Endothelial cell of umbilical vein (primary cell): ENCODE results near the gene LATS2. TPM values are rescaled to one million over a fixed set of nuclear protein-coding genes. Genes with fewer than 3 reads are reported as not detected.

Source experiments
- BruUV-seq: library from RNA; stranded (reverse); fragments of 400-500 nt; replicated peaks from 2 replicates; lab custom pipeline; 2021; lab: Mats Ljungman, UMichigan
- CTCF ChIA-PET: fragments of 300-600, 350-600 bp; sonication (Branson Sonifier 250); formaldehyde crosslinking; loops from one replicate; lab custom pipeline; 2021; ENCODE audit warnings: antibody characterized with exemption, inconsistent platforms; lab: Charles Lee
- POLR2A ChIA-PET: fragments of 300-600, 350-600 bp; sonication (Branson Sonifier 250); formaldehyde crosslinking; loops from one replicate; lab custom pipeline; 2021; ENCODE audit warnings: antibody characterized with exemption, inconsistent platforms; lab: Charles Lee
- DNase-seq: peaks from one replicate; pipeline ENCODE4 v3.0.0-alpha.2; 2011; ENCODE audit warnings: low read depth, low spot score
- FAIRE-seq: peaks from 2 replicates; lab custom pipeline; 2011; peaks lifted over from hg19 to GRCh38; lab: Jason Lieb, UNC
- H2AFZ ChIP-seq: 2 replicates; pipeline ENCODE4 v1.6.0; 2012; ENCODE audit warnings: low read depth, low read length, control low read depth, inconsistent platforms
- H3K27ac ChIP-seq: 2 replicates; pipeline ENCODE4 v1.5.1; 2011; ENCODE audit warnings: low read depth, mild to moderate bottlenecking, control low read depth, low read length, moderate library complexity; ENCODE audit not compliant: insufficient read depth
- H3K27me3 ChIP-seq, 2 experiments: 2 replicates each; pipeline versions ENCODE4 v1.6.0 to v1.6.1; 2011; ENCODE audit warnings: low read length in 2 of 2, mixed read lengths in 1 of 2; ENCODE audit not compliant: control insufficient read depth in 2 of 2, insufficient read depth in 2 of 2
- H3K36me3 ChIP-seq, 2 experiments: 2 replicates in 1 of 2; 3 replicates in 1 of 2; pipeline ENCODE4 v1.5.1; 2011; ENCODE audit warnings: low read length in 2 of 2, mild to moderate bottlenecking in 1 of 2, moderate library complexity in 1 of 2; ENCODE audit not compliant: control insufficient read depth in 2 of 2, insufficient read depth in 2 of 2; ENCODE audit errors: extremely low read depth in 1 of 2
- H3K4me1 ChIP-seq: 3 replicates; pipeline ENCODE4 v1.5.1; 2011; ENCODE audit warnings: mild to moderate bottlenecking, low read length; ENCODE audit not compliant: control insufficient read depth, insufficient read depth; ENCODE audit errors: extremely low read depth
- H3K4me2 ChIP-seq: 2 replicates; pipeline ENCODE4 v1.6.1; 2011; ENCODE audit warnings: low read length, control low read depth, mixed read lengths; ENCODE audit not compliant: insufficient read depth
- H3K4me3 ChIP-seq, 3 experiments: fragments of 200-600 bp in 1 of 3; sonication (generic), shearing (Covaris generic) in 1 of 3; replicated peaks in 1 of 3; 2 replicates each; pipeline ENCODE4 v1.5.1; 2011 to 2016; ENCODE audit warnings: control low read depth in 3 of 3, low read length in 3 of 3, mild to moderate bottlenecking in 2 of 3, inconsistent platforms in 1 of 3, low read depth in 1 of 3, moderate library complexity in 1 of 3; ENCODE audit not compliant: insufficient read depth in 1 of 3
- H3K79me2 ChIP-seq: 2 replicates; pipeline ENCODE4 v1.6.0; 2012; ENCODE audit warnings: low read length, inconsistent platforms; ENCODE audit not compliant: control insufficient read depth, insufficient read depth
- H3K9ac ChIP-seq: replicated peaks from 2 replicates; pipeline ENCODE3; 2011; ENCODE audit warnings: low read length, control low read depth; ENCODE audit not compliant: insufficient read depth; ENCODE audit errors: extremely low read depth
- H3K9me1 ChIP-seq: replicated peaks from 3 replicates; pipeline ENCODE4 v1.6.0; 2011; ENCODE audit warnings: mild to moderate bottlenecking, low read length; ENCODE audit not compliant: control insufficient read depth, insufficient read depth; ENCODE audit errors: extremely low read depth
- H3K9me3 ChIP-seq: replicated peaks from 2 replicates; pipeline ENCODE4 v1.5.1; 2012; ENCODE audit warnings: low read length, inconsistent platforms; ENCODE audit not compliant: control insufficient read depth, insufficient read depth
- H4K20me1 ChIP-seq: replicated peaks from 2 replicates; pipeline ENCODE3; 2011; ENCODE audit warnings: mild to moderate bottlenecking, low read length; ENCODE audit not compliant: control insufficient read depth, insufficient read depth; ENCODE audit errors: extremely low read depth
- CTCF ChIP-seq, 2 donors: IDR thresholded peaks; 1 replicate in 1 of 2; 2 replicates in 1 of 2; pipeline ENCODE4 v1.5.1; 2011; ENCODE audit warnings: low read length in 2 of 2, mild to moderate bottlenecking in 2 of 2, moderate library complexity in 2 of 2, control low read depth in 1 of 2, inconsistent platforms in 1 of 2, low read depth in 1 of 2; ENCODE audit not compliant: insufficient read depth in 1 of 2; ENCODE audit errors: extremely low read depth in 1 of 2
- FOS ChIP-seq: IDR thresholded peaks from 2 replicates; pipeline ENCODE4 v1.6.1; 2011; ENCODE audit warnings: mild to moderate bottlenecking, low read length, moderate library complexity, borderline replicate concordance; ENCODE audit not compliant: insufficient read depth
- GATA2 ChIP-seq: IDR thresholded peaks from 2 replicates; pipeline ENCODE4 v1.7.0; 2011; ENCODE audit warnings: low read depth, mild to moderate bottlenecking, moderate library complexity, mixed read lengths, low read length; ENCODE audit not compliant: insufficient read length, insufficient read depth
- JUN ChIP-seq: IDR thresholded peaks from 2 replicates; pipeline ENCODE4 v1.6.1; 2011; ENCODE audit warnings: borderline replicate concordance, low read depth; ENCODE audit not compliant: insufficient read length, insufficient read depth
- MYC ChIP-seq: IDR thresholded peaks from one replicate; pipeline ENCODE4 v1.6.1; 2011; ENCODE audit warnings: mild to moderate bottlenecking, low read depth, low read length
- POLR2A ChIP-seq: IDR thresholded peaks from 2 replicates; pipeline ENCODE4 v1.6.1; 2012; ENCODE audit warnings: low read depth, mild to moderate bottlenecking, control low read depth, low read length
- dilution Hi-C: fragments of 300-500 bp; cut with MboI; formaldehyde crosslinking; loops from one replicate; pipeline ENCODE4 v1.15.0; 2019; ENCODE audit warnings: low sequenced_read_pairs; ENCODE audit not compliant: extremely low pct_ligation_motif_present
- intact Hi-C: fragments of 100-400 bp; cut with micrococcal nuclease; formaldehyde crosslinking; loops from one replicate; pipeline ENCODE4 v1.10.0; 2022
- polyA plus RNA-seq, 4 experiments: library from polyadenylated mRNA; depleted of rRNA in 3 of 4; stranded (reverse) in 3 of 4; unstranded in 1 of 4; fragments of >200 nt; gene quantifications; 2 replicates each; pipeline versions ENCODE4 v1.2.1 to v1.2.3, GENCODE V29; 2011 to 2012; ENCODE audit warnings: missing spikeins in 1 of 4
- total RNA-seq: library from RNA; stranded (reverse); gene quantifications from 2 replicates; pipeline ENCODE4 v1.2.3, GENCODE V29; 2021
- TF ChIP-seq, protein P1 (sequence below): IDR thresholded peaks from 2 replicates; pipeline ENCODE4 v1.6.1; 2011; ENCODE audit not compliant: insufficient read depth, insufficient read length

The LATS2 gene
- total and polyA plus RNA-seq, 2 donors (not counting 3 experiments of a cell fraction or from before 2014, with no cell fraction given) = 33.5 to 67.6 TPM

DNA sequence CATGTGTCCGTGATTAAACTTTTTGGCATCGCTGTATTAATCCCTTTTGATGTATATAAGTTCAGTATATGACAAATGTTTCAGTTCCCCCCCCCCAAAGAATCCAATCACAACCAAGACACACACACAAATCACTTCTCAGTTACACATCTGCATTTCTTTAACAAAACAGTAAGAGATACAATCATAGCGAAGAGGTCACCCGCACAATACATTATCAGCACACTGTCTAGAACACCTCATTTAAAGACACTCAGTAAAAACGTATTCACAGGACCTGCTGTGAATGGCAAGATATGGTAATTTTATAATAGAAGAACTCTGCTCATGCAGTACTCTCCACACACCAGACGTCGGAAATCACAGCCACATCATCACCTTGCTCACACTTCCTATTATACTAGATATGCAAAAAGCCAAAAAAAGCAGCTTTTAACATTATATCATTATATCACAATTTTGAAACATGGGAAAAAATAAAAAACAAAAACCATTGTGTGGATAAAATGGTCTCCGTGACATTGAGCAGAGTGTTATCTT, 87.4 kb downstream of the LATS2 start:
- CTCF ChIA-PET = no interaction called here
- H3K27ac ChIP-seq = no peak overlapping the region
- H4K20me1 ChIP-seq = peaks cover 3% of the 10 kb centered on the region
- FAIRE-seq (no peak), DNase-seq (no peak)
- H3K9me3 ChIP-seq = no peaks in the 10 kb centered on the region
- H3K9me1 ChIP-seq = no peaks in the 10 kb centered on the region
- H3K27me3 ChIP-seq = no peaks in the 10 kb centered on the region
- no peaks in the 10 kb centered on the region for H3K4me1 ChIP-seq
- no peak for TF ChIP-seq MYC
- TF ChIP-seq POLR2A = no peak
- TF ChIP-seq FOS = no peak
- TF ChIP-seq, protein P1, sequence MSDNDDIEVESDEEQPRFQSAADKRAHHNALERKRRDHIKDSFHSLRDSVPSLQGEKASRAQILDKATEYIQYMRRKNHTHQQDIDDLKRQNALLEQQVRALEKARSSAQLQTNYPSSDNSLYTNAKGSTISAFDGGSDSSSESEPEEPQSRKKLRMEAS = no peak
- TF ChIP-seq JUN = no peak
- no peak for TF ChIP-seq CTCF (IDR thresholded peaks at IDR 0.05; ENCODE audit: extremely low read depth in 1 of 2, insufficient read depth in 1 of 2, low read depth in 1 of 2, low read length in 2 of 2)
- no peak for TF ChIP-seq GATA2
- TSS peak; percentile 15 for BruUV-seq
- no peak overlapping the region for H3K9ac ChIP-seq
- no peak overlapping the region for H3K4me2 ChIP-seq
- H2AFZ ChIP-seq = no peak overlapping the region
- H3K79me2 ChIP-seq = peaks cover 5% of the 10 kb centered on the region
- dilution Hi-C loops (no loop called here), intact Hi-C loops (no loop called here)
- peaks cover 22 to 37% of the 10 kb centered on the region in 2 experiments for H3K36me3 ChIP-seq
- no peak overlapping the region for H3K4me3 ChIP-seq
- POLR2A ChIA-PET = no interaction called here
